Measurements from ENCODE around the gene TRABD2B.

GRCh38 chr1:47805921-47806361 lies 191.2 kb downstream of the TRABD2B start:
- TF ChIP-seq POLR2A (IDR thresholded peaks at IDR 0.05) = no peak
- no peak for TF ChIP-seq CTCF (IDR thresholded peaks at IDR 0.05)
- TF ChIP-seq POLR2AphosphoS5 (IDR thresholded peaks at IDR 0.05) = no peak
- TF ChIP-seq EP300 (IDR thresholded peaks at IDR 0.05) = no peak

Measured in upper lobe of left lung (tissue), 4 donors.